ENCODE measurements around the gene FAM81B. TPM values are rescaled to one million over a fixed set of nuclear protein-coding genes. Genes with fewer than 3 reads are reported as not detected.

Gene FAM81B
- total and polyA plus RNA-seq, 2 of the 4 experiments (the other 2 are of a cell fraction), result not detected

- Histone ChIP-seq H3K4me3 (ENCODE audit: insufficient read depth, low read depth, low read length) (no peak overlapping the region), H3K27me3 (ENCODE audit: control insufficient read depth, insufficient read depth, low read length) (peaks cover 2% of the 10 kb centered on the region; the same call in 1 of the 2 replicates), H3K36me3 (ENCODE audit: control insufficient read depth, insufficient read depth, low read length) (no peaks in the 10 kb centered on the region), H3K4ac (ENCODE audit: low read depth, low read length) (no peak overlapping the region), H3K14ac (replicated peaks; ENCODE audit: low read depth, low read length) (no peak overlapping the region), H4K20me1 (ENCODE audit: insufficient read depth, low read length) (no peaks in the 10 kb centered on the region), H3K4me2 (ENCODE audit: low read depth, low read length) (no peak overlapping the region), H3K4me1 (ENCODE audit: control insufficient read depth, insufficient read depth, low read length) (no peaks in the 10 kb centered on the region), H2BK5ac (ENCODE audit: low read depth, low read length, poor library complexity, severe bottlenecking) (no peak overlapping the region), H4K91ac (ENCODE audit: insufficient read depth, low read depth, low read length) (no peak overlapping the region), H4K8ac (ENCODE audit: low read depth in 2 of 2, low read length in 2 of 2) (no peak overlapping the region), H2BK20ac (ENCODE audit: low read depth, low read length) (no peak overlapping the region), H2AK9ac (replicated peaks; ENCODE audit: low read depth, low read length, poor library complexity) (no peak overlapping the region), H3K23ac (ENCODE audit: low read depth, low read length) (no peak overlapping the region), H2BK15ac (ENCODE audit: low read depth, low read length) (no peak overlapping the region), H2AK5ac (ENCODE audit: low read depth, low read length) (no peak overlapping the region), H3K9ac (ENCODE audit: low read depth, low read length) (no peak overlapping the region), H2AFZ (replicated peaks; ENCODE audit: low read length, poor library complexity) (no peak overlapping the region), H4K5ac (ENCODE audit: low read depth, low read length) (no peak overlapping the region), H3K27ac (ENCODE audit: insufficient read depth, low read length) (no peak overlapping the region), H3K9me1 (ENCODE audit: insufficient read depth, low read length) (no peaks in the 10 kb centered on the region), H2BK120ac (ENCODE audit: low read depth, low read length) (no peak overlapping the region), H3K79me1 (ENCODE audit: low read depth in 1 of 2, low read length in 2 of 2) (no peaks in the 10 kb centered on the region), H3K18ac (ENCODE audit: low read depth, low read length) (no peak overlapping the region), H3K56ac (ENCODE audit: extremely low read depth, insufficient read depth, low read length) (no peak overlapping the region), H3K9me3 (ENCODE audit: control insufficient read depth, insufficient read depth, low read length) (no peaks in the 10 kb centered on the region)
- no CpG with 5 or more reads among the region's 2 CpGs for WGBS, 2 experiments (ENCODE audit: extremely low coverage in 2 of 2, insufficient read length in 1 of 2)
- TF ChIP-seq CHD1 (IDR thresholded peaks at IDR 0.05; ENCODE audit: low read depth, low read length) (no peak), SMC3 (IDR thresholded peaks at IDR 0.05; ENCODE audit: low read depth, low read length) (no peak), RFX5 (IDR thresholded peaks at IDR 0.05; ENCODE audit: low read depth, low read length) (no peak), POLR2A (IDR thresholded peaks at IDR 0.05; ENCODE audit: low read depth, low read length) (no peak), USF2 (IDR thresholded peaks at IDR 0.05; ENCODE audit: low read depth, low read length) (no peak), FOS (IDR thresholded peaks at IDR 0.05; ENCODE audit: low read depth, low read length) (no peak)
- CTCF ChIA-PET, result no interaction called here
- in situ Hi-C loops (cut with MboI; ENCODE audit: low sequenced_read_pairs), result no loop called here
- intact Hi-C loops (cut with micrococcal nuclease), result no loop called here
- dilution Hi-C loops (cut with HindIII; ENCODE audit: low sequenced_read_pairs, unreplicated experiment), result no loop called here
- DNase-seq, result no peak
- POLR2A ChIA-PET (ENCODE audit: unreplicated experiment), result no interaction called here
- BruUV-seq (replicated peaks), result no TSS peak
- ATAC-seq (ENCODE audit: low read depth), result no peak
Observed at GRCh38 chr5:95410279-95410678, 19.1 kb downstream of the FAM81B start.

Data from IMR-90 (cell line).